NCI-H526 treated with DMSO at 0.1 percent for 48 hours (cell line): ENCODE results near the gene N4BP3.
"Not testable (repeated sequence)": the region's sequence is repeated elsewhere in the genome, so short reads cannot be mapped to it uniquely, and the experiment has no call there.

ENCODE experiments used
- DNase-seq: peaks from one replicate; lab custom pipeline; 2025; lab: John Stamatoyannopoulos, UW

N4BP3 gene, protein sequence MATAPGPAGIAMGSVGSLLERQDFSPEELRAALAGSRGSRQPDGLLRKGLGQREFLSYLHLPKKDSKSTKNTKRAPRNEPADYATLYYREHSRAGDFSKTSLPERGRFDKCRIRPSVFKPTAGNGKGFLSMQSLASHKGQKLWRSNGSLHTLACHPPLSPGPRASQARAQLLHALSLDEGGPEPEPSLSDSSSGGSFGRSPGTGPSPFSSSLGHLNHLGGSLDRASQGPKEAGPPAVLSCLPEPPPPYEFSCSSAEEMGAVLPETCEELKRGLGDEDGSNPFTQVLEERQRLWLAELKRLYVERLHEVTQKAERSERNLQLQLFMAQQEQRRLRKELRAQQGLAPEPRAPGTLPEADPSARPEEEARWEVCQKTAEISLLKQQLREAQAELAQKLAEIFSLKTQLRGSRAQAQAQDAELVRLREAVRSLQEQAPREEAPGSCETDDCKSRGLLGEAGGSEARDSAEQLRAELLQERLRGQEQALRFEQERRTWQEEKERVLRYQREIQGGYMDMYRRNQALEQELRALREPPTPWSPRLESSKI

DNA sequence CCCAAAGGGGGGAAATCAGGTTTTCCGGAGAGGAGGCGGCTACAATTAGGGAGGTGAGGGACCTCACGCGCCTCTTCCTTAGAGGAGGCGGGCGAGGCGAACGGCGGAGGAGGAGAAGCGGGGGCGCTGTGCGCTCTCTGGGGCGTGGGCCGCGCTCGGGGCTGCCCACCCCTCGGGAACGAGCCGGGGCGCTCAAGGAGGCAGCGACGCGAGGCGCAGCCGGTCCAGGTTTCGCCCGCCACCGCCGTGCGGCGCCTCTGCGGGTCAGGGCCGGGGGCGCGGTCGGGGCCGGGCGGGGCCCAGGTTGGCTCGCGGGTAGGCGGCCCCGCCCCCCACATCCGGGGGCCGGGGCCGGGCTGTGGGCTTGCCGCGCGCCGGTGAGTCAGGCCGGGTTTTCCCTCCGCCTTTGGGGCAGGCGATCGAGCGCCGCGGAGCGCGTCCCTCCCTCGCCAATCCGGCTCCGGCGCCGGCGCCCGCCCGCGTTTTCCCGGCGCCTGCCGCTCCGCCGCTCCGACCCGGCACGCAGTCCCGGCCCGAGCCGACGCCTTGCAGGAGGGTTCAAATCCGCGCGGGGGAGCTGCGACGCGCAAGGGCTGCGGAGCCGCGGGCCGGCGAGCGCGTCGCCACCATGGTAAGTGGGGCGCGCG lies at the start of gene N4BP3:
N4BP3 (plus strand) TSS at position 392 of the 647 bp plus-strand sequence. CDS start 6,052 bp downstream, outside the sequence.
- DNase-seq: no peak

DNA sequence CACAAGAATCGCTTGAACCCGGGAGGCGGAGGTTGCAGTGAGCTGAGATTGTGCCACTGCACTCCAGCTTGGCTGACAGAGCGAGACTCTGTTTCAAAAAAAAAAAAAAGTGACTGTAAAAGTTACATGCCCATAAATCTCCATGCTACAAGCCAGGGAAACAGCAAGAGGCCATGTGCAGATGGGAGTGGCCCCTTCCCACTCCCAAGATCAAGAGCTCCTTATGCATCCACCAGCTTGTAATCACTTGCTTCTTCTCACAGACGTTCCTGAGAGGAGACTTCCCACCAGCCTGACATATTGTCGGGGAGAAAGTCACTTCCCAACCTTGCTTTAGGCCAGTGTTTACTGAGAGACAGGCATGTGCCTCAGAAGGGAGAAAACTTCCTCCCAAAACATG lies 45.6 kb upstream of the N4BP3 start:
- DNase-seq: no peak

DNA sequence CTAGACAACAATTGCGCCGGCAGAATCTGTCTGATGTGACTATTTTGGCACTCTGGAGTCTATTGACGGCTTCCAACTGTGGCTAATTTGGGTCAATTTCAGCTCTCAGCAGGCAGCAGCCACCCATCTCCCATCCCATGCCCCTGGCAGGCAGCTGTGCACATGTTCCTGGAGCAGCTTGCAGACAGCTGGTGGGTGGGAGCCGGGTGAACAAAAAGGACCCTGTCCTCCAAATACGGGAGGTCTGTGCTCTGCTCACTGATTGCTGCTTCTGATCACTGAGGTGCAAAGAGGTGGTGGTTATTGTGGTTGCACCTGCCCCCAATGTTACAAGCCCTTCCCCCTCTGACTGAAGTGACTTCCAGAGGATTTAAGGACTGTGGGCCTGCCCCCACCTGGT lies 45.0 kb upstream of the N4BP3 start:
- DNase-seq: no peak

DNA sequence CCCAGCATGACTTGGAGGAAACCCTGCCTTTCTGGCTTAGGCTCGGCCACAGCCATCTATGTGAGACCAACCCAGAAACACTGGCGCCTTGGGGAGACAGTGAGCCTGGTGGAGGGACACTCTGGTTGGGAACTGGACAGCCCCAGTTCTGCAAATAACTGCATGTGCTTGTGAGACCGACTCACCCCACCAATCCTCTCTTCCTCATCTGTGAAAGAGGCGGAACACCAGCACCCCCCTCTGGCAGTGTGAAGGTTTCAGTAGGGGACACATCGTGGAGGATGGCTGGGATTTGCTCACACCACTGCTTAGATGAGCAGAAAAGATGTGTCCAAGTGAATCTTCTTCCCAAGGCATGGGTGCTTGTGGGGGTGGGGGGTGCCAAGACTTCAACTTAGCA lies 43.4 kb upstream of the N4BP3 start:
- DNase-seq: no peak

DNA sequence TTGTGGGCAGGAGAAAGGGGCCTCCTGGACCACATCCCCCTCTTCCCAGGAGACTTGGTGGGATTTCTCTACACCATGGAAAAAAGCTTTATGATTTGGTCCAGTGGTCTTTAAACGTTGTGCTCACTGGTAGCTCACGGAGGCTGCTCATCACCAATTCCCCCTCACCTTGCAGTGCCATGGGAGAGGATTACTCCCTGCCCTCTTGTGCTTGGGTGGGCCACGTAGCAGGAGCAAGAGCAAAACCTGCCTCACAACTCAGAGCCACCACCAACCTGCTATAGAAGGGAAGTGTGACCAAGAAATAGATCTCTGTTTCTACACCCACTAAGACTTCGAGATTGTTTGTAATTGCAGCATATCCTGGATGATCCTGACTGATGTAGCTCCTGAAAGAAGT lies 42.2 kb upstream of the N4BP3 start:
- no peak for DNase-seq

DNA sequence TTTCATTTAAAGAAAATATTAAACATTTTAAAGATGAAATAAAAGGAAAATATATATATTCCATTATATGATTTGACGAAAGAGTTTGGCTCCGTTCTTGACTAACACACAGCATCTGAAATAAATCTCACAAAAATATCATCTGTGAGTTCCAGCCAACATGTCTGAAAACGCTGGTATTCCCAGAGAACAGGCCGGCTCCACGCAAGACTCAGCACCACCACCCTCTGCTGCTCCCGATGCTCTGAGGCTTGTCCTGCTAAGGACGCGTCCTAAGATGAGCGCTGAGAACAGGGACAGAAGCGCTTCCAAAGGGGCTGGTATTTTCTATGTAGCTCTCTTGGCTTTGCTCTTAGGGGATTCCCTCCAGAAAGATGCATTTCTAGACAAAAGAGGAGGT lies 40.6 kb upstream of the N4BP3 start:
- no peak for DNase-seq

DNA sequence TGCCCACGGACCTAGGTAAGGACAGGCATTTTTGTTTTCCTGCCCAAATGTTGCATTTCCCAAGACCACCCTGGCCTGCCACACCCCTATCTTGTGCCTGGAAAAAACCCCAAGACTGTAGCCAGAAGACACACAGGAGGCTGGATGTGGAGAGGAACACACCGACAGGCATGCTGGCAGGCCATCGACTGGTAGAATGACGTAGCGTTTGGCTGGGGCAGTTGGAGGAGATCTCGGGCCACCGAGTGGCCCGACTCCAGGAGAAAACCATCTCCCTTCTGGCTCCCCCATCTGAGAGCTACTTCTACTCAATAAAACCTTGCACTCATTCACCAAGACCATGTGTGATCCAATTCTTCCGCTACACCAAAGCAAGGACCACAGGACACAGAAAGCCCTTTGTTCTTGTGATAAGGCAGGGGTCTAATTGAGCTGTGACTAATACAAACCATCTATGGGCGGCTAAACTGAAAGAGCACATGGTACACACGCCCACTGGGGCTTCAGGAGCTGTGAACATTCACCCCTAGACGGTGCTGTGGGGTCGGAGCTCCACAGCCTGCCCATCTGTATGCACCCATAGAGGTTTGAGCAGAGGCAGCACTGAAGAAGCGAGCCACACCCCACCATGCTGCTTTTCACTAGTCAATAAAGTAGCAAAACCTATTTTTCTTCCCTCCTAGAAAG lies 38.9 kb upstream of the N4BP3 start:
- no peak for DNase-seq

DNA sequence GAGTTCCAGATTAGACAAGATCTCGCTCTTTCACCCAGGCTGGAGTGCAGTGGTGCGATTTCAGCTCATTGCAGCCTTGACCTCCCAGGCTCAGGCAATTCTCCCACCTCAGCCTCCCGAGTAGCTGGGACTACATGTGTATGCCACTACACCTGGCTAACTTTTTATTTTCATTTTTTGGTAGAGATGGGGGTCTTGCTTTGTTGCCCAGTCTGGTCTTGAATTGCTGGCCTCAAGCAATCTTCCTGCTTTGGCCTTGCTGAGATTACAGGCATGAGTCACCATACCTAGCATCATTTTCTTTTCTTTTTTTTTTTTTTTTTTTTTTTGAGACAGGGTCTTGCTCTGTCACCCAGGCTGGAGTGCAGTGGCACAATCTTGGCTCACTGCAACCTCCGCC lies 36.4 kb upstream of the N4BP3 start:
- not testable (repeated sequence) for DNase-seq

DNA sequence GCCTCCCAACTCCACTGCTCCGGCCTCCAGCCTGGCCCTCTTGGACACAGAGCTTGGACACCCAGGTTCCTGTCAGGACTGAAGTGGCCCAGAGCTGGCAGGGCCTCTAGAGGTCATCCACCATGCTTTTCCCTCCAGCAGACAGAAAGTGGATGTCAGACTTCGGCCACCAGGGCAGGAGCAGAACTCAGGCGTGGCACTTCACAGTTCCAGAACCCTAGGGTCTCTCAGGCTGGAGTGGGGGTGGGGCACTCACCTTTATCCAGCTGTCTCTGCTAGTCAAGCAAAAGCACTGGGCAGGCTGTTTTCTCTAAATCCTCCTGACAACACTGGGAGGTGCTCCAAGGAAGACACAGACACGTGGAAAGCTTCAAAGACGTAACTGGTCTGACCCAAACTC lies 35.6 kb upstream of the N4BP3 start:
- no peak for DNase-seq

DNA sequence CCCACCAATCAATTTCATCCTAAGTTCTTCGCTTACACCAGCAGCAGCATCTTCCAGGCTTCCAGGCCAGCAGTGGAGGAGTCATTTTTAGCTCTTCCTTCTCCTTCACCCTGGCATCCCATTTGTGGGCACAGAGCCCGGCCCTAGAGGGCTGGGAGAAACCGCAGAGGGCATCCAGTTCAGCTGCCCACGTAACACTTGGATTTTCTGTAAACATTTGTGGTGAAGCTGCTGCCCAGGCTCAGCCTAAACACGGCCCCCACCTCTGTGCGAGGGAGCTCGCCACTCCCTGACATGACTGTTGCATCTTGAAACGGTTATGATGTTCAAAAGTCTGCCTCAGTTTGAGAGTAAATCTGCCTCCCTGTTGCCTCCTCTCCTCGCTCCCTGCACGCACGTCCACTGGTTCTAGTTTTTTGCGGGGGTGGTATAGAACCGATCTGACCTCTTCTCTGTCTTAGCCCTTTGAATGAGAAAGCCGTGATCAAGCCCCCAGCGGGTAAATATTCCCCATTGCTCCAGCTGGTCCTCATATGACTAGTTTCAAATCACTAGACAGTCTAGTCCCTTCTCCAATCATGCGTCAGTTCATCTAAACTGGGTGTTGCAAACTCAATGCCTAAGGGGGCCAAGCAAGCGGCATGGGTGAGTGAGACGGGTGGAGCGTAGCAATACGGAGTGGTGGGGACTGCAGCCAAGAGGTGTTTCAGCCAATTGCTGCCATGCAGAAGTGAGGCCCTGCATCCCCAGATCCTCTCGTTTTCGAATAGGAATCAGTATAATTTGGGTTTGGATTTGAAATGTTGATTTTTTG lies 34.9 kb upstream of the N4BP3 start:
- no peak for DNase-seq

DNA sequence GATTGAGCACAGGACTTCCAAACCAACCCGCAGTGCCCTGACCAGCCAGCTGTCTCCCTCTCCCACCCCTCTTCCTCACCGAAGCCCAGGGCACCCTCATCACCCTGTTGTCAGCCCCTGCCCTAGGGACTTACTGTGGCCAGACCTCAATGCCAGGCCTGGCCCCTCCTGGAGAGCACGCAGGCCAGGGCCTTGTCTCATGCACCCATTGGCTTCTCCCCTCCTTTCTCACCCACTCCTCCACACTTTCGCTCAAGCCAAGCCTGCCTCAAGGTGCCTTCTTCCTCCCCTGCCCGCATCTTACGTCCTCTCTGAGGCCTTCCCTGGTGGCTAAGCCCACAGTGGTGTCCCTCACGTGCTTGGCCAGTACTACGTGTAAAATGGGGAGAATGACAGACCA lies 33.3 kb upstream of the N4BP3 start:
- no peak for DNase-seq

DNA sequence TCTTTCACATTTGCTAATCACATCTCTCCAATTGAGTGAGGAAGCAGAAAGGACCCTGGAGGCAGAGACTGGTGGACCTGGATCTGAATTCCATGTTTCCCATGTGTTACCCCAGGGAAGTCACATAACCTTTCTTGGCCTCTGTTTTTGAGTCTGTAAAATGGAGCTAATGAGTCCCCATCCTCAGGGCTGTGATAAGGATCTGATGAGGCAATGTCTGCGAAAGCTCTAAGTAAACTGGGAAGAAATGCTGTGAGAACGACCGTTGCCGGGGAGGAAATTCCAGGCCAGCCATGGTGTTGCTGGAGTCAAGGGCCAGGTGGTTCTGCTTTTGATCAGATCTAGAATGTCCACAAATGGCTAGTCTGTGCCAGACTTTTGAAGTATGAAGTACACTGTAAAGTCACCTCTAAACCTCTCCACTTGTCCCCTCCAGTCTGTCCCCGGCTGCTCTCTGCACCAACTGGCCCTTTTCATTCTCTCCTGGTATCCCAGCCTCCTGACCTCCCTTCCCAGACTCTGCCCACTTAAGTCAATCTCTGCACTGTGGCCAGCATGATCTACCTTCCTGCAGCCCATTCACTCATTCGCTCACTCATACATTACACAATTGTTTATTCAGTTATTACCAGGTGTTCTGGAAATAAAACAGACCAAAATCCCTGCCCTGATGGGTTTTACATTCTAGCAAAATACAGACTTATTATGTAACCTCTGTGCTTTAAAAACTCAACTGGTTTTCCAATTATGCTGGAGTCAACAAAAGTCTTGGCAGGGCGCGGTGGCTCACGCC lies 32.5 kb upstream of the N4BP3 start:
- no peak for DNase-seq

DNA sequence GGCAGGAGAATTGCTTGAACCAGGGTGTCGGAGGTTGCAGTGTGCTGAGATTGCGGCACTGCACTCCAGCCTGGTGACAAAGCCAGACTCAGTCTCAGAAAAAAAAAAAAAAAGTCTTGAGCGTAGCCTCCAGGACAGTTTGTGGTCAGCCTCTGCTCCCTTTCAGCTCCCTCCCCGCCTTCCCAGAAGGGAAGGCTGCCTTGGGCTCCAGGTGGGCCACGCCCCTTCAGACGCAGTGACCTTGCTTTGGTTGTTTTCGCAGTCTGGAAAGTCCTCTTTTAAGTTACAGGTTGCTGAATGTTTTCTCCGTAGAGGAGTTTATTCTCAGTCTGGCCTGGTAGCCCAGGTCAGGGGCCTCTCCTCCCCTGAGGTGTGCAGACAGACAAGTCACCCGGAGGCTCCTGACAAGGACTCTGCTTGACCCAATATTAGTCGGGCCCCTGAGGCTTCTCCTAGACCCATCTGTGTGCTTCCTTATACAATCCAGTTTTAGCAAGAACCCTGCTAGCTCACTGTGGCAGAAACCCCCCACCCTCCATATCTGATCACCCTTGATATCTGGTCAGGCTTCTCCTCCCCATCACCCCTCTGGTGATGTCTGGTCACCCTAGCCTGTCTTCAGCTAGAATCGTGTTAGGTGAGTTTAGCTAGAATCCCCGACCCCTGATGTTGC lies 31.6 kb upstream of the N4BP3 start:
- DNase-seq: no peak

DNA sequence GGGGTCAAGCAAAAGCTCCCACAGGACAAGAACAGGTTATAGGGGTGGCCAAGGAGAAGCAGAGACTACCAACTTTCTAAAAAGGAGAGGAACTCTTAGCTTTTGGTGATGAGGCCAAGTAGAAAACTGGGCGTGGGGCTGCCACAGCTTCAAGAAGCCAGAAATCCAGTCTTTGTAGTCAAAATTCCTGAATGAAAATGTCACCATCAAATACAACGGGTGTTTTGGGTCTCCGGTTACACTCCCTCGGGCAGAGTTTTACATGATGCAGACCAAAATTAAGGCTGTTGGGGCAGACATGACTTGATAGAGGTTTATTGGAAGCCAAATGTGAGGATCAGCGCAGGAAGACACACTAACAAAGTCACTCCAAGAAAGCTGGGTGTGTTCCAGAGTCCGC lies 29.4 kb upstream of the N4BP3 start:
- DNase-seq: no peak

DNA sequence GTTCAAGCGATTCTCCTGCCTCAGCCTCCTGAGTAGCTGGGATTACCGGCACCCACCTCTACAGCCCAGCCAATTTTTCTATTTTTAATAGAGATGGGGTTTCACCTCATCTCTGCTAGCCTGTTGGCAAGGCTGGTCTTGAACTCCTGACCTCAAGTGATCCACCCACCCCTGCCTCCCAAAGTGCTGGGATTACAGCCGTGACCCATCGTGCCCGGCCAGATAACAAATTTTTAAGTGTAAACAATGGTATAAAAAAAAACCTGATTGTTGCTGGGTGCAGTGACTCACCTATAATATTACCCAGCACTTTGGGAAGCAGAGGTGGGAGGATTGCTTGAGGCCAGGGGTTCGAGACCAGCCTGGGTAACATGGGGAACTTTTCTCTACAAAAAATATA lies 28.0 kb upstream of the N4BP3 start:
- DNase-seq: no peak

DNA sequence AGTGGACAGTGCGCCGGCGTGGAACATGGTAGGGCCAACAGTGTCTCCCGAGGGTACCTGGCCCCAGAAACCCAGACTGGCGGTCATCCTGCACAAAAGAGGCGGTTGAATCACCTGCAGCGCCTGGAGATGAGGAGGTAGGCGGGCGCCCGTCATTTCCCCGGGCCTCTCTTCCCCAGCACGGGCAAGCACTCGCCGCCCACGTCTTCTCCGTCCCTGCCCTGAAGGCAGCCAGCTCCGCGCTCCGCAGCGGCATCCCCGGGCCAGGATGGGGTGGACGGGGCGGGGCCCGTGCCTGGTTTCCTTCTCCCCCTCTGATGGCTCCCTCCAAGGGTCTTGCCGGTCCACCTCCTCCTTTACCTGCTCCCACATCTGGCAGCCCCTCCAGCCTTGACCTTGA lies 27.1 kb upstream of the N4BP3 start:
- DNase-seq: no peak

DNA sequence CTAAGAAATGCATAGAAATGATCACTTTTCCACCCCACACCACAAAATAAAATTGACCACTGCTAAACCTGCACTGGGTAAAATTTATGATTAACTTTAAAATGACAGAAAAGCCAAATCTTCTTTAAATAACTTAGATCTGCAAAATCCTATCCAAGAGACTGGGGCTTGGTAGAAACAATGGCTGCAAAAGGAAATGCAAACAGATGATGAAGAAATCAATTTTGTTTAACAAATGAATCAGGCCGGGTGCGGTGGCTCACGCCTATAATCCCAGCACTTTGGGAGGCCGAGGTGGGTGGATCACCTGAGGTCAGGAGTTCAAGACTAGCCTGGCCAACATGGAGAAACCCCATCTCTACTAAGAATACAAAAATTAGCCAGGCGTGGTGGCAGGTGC lies 26.1 kb upstream of the N4BP3 start:
- not testable (repeated sequence) for DNase-seq

DNA sequence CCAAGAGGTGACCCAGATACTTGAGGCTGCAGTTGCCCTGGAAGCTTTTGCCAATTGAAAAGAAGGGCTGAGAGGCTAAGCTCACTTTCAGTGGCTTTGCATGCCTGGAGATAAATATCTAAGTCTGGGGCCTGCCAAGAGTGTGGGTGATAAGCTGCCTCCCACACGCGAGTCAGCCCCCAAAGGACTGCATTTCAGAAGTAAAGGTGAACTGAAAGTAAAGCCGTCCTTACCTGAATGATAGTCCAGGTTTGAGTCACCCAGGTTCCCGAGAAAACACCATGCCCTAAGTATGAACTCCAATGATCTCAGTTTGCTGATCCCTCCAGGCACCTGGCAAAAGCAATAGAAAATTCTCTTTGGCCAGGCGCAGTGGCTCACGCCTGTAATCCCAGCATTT lies 22.5 kb upstream of the N4BP3 start:
- DNase-seq: no peak

DNA sequence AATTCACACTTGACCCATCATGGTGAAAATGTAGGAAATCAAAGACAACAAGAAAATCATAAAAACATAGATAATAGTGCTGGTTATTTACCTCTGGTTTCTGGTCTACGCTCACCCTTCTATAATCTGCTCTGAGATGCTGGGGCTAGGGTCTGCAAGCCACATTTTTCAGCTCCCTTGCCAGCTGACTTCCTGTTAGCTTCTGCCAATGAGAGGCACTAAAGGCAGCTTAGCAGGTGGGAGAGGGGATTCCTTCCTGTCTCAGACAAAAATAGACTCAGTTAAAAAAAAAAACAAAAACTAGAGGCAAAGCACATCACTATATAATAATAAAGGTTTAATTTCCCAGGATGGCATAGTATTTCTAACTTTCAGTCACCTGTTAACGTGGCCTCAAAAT lies 20.2 kb upstream of the N4BP3 start:
- DNase-seq: no peak

DNA sequence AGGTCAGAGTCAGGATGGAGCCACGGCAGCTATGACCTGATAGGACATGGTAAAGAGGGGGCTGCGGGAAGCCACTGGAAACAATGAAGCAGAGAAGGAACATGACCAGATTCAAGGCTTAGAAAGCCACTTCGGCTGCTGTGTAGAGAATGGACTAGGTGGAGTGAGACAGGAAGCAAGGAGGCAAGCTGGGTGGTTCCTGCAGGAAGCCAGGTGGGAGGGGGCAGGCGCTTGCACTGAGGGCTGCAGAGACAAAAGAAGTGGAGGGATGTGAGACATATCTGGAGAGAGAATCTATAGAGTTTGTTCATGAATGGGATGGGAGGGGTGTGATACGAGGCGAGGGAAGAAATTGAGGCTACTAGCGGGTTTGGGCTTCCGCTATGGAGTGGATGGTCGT lies 19.0 kb upstream of the N4BP3 start:
- DNase-seq: no peak

DNA sequence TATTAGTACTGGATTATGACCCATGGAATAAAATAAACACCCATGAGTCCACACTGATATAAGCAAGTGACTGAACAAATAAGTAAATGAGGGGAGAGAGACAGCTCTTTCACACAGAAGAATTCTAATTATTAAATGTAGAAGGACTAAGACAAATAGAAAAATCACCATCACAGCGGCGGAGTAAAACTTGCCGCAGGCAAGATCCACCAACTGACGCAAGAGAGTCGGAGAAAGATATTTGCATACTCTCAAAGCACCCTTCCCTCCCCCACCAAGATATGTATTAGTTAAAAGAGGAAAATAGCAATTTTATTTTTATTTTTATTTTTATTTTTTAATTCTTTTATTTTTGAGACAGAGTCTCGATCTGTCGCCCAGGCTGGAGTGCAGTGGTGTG lies 14.6 kb upstream of the N4BP3 start:
- peak; percentile 10 for DNase-seq
